LNCaP clone FGC (cell line): ENCODE data around the gene DPP8.
"Not testable (repeated sequence)": the region's sequence is repeated elsewhere in the genome, so short reads cannot be mapped to it uniquely, and the experiment has no call there.

Experiments used
- DNase-seq: peaks from one replicate; pipeline ENCODE4 v3.0.0-alpha.2; 2011; ENCODE audit warnings: low read depth
- H3K4me3 ChIP-seq: 2 replicates; pipeline ENCODE4 v1.5.1; 2011; ENCODE audit warnings: mild to moderate bottlenecking, low read depth, low read length, control low read depth
- TF ChIP-seq, protein P1 (sequence below): IDR thresholded peaks from 2 replicates; pipeline ENCODE4 v1.5.1; 2012; ENCODE audit warnings: mild to moderate bottlenecking; ENCODE audit not compliant: control insufficient read depth, insufficient read depth; ENCODE audit errors: extremely low read depth

DPP8 gene

DNA sequence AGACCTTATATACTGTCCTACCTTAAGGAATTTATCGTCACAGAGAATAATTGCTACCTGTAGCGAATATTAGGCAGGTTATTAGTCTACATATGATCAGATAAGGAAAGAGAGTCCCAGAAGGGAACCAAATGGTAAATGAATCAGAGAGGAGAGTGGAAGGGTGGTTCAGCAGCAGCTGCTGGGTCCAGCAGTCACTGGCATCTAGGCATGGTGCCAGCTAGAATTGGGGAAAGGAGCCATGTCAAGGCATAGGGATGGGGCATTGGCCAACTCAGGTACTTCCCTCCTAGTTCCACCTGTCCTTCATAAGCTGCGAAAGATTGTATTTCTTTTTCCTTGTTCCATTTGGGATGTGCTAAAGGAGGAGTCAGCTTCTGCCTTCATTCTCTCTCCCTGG lies 36.2 kb upstream of the DPP8 start:
- TF ChIP-seq, protein P1, sequence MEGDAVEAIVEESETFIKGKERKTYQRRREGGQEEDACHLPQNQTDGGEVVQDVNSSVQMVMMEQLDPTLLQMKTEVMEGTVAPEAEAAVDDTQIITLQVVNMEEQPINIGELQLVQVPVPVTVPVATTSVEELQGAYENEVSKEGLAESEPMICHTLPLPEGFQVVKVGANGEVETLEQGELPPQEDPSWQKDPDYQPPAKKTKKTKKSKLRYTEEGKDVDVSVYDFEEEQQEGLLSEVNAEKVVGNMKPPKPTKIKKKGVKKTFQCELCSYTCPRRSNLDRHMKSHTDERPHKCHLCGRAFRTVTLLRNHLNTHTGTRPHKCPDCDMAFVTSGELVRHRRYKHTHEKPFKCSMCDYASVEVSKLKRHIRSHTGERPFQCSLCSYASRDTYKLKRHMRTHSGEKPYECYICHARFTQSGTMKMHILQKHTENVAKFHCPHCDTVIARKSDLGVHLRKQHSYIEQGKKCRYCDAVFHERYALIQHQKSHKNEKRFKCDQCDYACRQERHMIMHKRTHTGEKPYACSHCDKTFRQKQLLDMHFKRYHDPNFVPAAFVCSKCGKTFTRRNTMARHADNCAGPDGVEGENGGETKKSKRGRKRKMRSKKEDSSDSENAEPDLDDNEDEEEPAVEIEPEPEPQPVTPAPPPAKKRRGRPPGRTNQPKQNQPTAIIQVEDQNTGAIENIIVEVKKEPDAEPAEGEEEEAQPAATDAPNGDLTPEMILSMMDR, result no peak
- H3K4me3 ChIP-seq, result no peak overlapping the region
- no peak for DNase-seq

DNA sequence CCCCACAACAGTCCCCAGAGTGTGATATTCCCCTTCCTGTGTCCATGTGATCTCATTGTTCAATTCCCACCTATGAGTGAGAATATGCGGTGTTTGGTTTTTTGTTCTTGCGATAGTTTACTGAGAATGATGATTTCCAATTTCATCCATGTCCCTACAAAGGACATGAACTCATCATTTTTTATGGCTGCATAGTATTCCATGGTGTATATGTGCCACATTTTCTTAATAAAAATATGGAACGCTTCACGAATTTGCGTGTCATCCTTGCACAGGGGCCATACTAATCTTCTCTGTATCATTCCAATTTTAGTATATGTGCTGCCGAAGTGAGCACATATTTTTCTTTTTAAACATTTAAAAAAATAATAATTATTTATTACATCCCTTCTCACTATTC lies 35.4 kb upstream of the DPP8 start:
- not testable (repeated sequence) for DNase-seq, H3K4me3 ChIP-seq

DNA sequence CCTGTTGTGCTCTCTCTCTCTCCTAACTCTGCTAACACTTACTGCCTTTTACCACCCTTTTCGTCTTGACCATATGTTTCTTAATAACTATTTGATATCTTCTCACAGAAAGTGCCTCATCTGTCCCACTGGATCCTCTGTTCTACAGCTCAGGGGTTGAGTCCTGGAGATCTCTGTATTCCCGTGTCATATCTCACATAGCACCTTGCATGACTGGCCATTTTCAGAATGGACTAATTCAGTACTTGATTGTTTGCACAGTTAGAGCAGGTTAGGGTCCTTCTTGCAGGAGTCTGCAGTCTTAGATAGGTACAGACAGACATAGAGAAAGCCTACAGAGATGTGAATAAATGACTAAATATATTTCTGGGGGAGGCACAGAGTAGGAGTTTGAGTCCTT lies 33.7 kb upstream of the DPP8 start:
- H3K4me3 ChIP-seq, result no peak overlapping the region
- TF ChIP-seq, protein P1, result no peak
- no peak for DNase-seq

DNA sequence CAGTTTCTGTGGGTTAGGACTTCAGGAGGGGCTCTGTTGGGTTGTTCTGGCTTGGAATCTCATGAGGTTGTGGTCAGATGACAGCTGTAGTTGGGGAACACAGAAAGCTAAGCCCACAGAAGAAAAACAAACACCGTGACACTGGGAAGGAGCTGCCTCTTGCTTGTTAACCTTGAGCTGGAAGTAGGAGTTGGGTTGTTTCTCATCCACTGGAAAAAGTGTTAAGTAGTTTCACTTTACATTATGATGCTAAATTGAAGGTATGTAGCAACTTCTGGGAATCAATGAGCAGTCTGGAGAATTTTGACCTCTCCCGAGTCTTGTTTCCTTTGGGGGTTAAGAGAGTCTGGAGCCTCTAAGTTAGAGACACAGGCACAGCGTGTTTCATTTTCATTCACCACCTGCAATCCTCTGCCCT lies 33.2 kb upstream of the DPP8 start:
- TF ChIP-seq, protein P1, result no peak
- H3K4me3 ChIP-seq, result no peak overlapping the region
- DNase-seq, result no peak

DNA sequence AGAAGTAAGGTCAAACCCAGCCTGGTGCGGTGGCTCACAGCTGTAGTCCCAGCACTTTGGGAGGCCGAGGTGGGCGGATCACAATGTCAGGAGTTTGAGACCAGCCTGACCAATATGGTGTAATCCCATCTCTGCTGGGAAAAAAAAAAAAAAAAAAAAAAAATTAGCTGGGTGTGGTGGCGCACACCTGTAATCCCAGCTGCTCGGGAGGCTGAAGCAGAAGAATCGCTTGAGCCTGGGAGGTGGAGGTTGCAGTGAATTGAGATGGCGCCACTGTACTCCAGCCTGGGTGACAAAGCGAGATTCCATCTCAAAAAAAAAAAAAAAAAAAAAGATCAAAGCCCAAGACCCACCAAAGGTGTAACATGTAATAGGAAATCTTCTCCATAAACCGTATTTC lies 31.8 kb upstream of the DPP8 start:
- H3K4me3 ChIP-seq, DNase-seq: not testable (repeated sequence)

DNA sequence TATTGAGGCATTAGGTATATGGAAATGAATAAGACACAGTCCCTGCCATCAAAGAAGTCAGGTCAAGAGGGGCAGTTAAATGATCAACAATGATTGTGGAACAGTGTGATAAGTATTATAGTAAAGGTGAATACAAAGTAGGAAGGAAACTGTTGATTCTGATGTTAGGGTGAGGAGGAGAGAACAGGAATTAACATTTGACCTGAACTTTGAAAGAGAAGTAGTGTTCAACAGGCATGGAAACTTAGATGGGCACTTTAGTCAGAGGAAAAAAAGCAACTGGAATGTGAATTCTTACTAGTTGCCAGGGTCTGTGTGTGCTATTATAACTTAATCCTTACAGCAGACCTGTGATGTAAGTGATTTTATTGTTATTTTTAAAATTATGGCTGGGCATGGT lies 30.4 kb upstream of the DPP8 start:
- H3K4me3 ChIP-seq, result no peak overlapping the region
- DNase-seq, result no peak
- TF ChIP-seq, protein P1, result no peak

DNA sequence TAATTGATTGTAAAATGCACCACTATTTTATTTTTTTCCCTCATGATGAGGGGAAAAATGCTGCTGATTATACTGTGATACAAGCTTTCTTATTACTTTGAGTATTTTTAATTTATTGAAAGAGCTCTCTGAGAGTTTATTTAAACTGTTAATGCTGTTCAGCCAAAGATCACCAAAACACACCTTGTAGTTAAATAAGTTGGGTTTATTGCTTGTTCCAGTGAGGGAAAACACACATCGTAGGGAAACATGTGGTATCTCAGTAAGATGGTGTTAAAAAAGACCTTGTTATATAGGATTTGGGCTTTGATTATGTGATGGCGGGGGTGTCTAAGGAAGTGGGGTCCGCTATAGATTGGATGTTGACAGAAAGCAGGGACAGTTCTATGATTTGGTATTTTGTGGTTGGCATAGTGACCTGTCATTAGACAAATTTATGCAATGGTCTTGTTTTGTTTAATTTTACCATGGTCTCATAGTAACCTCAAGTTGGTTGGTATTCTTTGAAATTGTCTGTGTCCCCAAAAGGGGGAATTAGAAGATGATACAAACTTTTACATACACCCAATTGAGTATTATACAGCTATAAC lies 23.8 kb upstream of the DPP8 start:
- no peak overlapping the region for H3K4me3 ChIP-seq
- TF ChIP-seq, protein P1, result no peak
- DNase-seq, result no peak

DNA sequence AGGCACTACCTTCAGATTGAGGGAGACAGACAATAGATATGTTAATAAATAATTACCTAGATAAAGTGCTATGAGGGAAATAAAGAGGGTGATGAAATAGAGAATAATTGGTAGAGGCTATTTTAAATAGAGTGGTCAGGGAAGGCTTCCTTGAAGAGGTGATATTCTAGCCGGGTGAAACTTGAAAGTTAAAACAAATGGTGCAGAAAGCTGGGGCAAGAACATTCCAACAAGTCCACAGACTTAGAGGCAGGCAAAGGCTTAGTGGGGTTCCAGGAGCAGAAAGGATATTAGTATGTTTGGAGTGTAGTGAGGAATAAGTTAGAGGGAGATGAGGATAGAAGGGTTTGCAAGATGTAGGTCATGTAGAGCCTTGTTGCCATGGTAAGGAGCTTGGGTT lies 22.8 kb upstream of the DPP8 start:
- DNase-seq, result no peak
- TF ChIP-seq, protein P1, result no peak
- no peak overlapping the region for H3K4me3 ChIP-seq
